K562 (cell line): ENCODE results near the gene RNH1. TPM values are rescaled to one million over a fixed set of nuclear protein-coding genes. Genes with fewer than 3 reads are reported as not detected.
A peak's percentile ranks its signal among the peaks of the same experiment; 100 is the strongest.

ENCODE experiments used
- C11orf30 ChIP-seq: fragments of 450-650 bp; IDR thresholded peaks from 2 replicates; pipeline ENCODE4 v1.6.1; 2016; ENCODE audit warnings: low read depth, mild to moderate bottlenecking
- CSDE1 ChIP-seq, 2 experiments: fragments of 450-650 bp; IDR thresholded peaks; 2 replicates each; pipeline ENCODE4 v1.6.1; 2016; ENCODE audit warnings: mild to moderate bottlenecking in 1 of 2
- CXXC5 ChIP-seq: fragments of 250-450 bp; sonication (Bioruptor Pico); IDR thresholded peaks from 2 replicates; pipeline ENCODE4 v1.8.0; 2022; ENCODE audit warnings: inconsistent platforms, mild to moderate bottlenecking, moderate library complexity
- EP400 ChIP-seq: fragments of 450-650 bp; IDR thresholded peaks from 2 replicates; pipeline ENCODE4 v1.6.1; 2017; ENCODE audit warnings: antibody characterized with exemption, mild to moderate bottlenecking, moderate library complexity
- MCM3 ChIP-seq: fragments of 450-650 bp; IDR thresholded peaks from 2 replicates; pipeline ENCODE4 v1.6.1; 2016
- NONO ChIP-seq, 2 experiments: fragments of 200-400 bp in 1 of 2; fragments of 450-650 bp in 1 of 2; formaldehyde crosslinking in 1 of 2; IDR thresholded peaks; 2 replicates each; pipeline ENCODE4 v1.6.1; 2017; ENCODE audit warnings: low read depth in 2 of 2, mild to moderate bottlenecking in 2 of 2, moderate library complexity in 2 of 2, low read length in 1 of 2
- REST ChIP-seq, 2 experiments: fragments of 450-650 bp; formaldehyde crosslinking in 1 of 2; IDR thresholded peaks; 2 replicates each; pipeline versions ENCODE4 v1.4.0 to v1.6.1; 2014 to 2020; ENCODE audit warnings: mild to moderate bottlenecking in 2 of 2, borderline replicate concordance in 1 of 2, low read depth in 1 of 2
- SIN3B ChIP-seq: fragments of 450-650 bp; IDR thresholded peaks from 2 replicates; pipeline ENCODE4 v1.6.1; 2017; ENCODE audit warnings: low read depth, mild to moderate bottlenecking, moderate library complexity
- ZBTB7A ChIP-seq: IDR thresholded peaks from 2 replicates; pipeline ENCODE4 v1.6.1; 2011; ENCODE audit warnings: low read depth, mild to moderate bottlenecking, low read length, moderate library complexity, borderline replicate concordance; ENCODE audit not compliant: control insufficient read depth
- polyA plus RNA-seq, 8 experiments: library from polyadenylated mRNA; depleted of rRNA in 4 of 8; stranded (reverse) in 5 of 8; unstranded in 3 of 8; fragments of >200 nt; fragmentation: Nextera tagmentation in 2 of 8; fragmentation: Illumina TruSeq in 1 of 8; extraction: Ambion mirVana in 2 of 8; extraction: Trizol in 1 of 8; gene quantifications; 2 replicates each; pipeline versions ENCODE4 v1.2.1 to v1.2.3, GENCODE V29; 2011 to 2014; ENCODE audit warnings: inconsistent platforms in 1 of 8, missing spikeins in 1 of 8
- total RNA-seq, 7 experiments: library from RNA; depleted of rRNA in 6 of 7; stranded (reverse); fragments of >200 nt in 6 of 7; fragmentation: Illumina TruSeq in 2 of 7; extraction: Trizol in 2 of 7; gene quantifications; 2 replicates each; pipeline versions ENCODE4 v1.2.1 to v1.2.3, GENCODE V29; 2011 to 2021; ENCODE audit warnings: low replicate concordance in 1 of 7
- TF ChIP-seq, protein P1 (sequence below): sonication (generic); formaldehyde crosslinking; IDR thresholded peaks from 2 replicates; pipeline ENCODE4 v1.8.1; 2023; ENCODE audit warnings: missing genetic modification reagents, mild to moderate bottlenecking, borderline replicate concordance

Gene RNH1
- total and polyA plus RNA-seq, 9 of the 15 experiments (the other 6 are each of a cell fraction or from before 2014, with no cell fraction given): 2.5 to 160 (median 44.3) TPM

DNA sequence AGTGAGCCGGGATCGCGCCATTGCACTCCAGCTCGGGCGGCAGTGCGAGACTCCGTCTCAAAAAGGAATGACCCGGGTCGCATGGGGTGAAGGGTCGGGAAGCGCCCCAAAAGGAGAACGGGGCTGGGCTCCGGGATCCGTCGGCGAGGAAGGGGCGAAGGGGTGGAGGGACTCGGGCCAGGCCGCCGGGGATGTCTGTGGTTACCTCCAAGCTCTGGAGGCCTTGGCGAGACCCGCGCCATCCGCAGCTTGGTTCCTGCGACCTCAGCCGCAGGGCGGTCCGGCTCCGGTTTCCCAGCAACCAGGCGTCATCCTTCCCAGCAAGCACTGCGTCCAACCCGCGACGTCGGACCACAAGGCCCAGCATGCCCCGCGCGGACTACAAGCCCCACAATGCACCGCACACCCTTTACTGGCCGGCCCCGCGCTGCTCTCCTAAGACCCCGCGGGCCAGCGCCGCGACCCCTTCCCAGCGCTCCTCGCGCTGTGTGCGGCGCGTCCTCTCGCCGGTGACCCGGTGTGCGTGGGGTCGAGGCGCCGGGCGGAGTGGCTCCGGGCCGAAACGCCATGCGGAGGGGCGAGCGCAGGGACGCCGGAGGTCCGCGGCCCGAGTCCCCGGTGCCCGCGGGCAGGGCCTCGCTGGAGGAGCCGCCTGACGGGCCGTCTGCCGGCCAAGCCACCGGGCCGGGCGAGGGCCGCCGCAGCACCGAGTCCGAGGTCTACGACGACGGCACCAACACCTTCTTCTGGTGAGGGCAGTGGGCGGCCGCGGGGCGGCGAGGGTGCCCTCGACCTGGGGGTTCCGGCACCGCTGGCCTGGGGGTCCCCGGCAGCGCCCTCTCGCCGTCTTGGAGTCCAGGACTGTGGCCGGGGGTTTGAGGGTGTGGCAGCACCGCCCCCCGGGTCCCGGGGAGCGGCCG, 56.9 kb downstream of the RNH1 start, which contains the start of gene PTDSS2 (continued):
- TF ChIP-seq REST (IDR thresholded peaks at IDR 0.05; ENCODE audit: borderline replicate concordance) (no peak), REST (CRISPR knock-in tag; IDR thresholded peaks at IDR 0.05; ENCODE audit: low read depth) (peak; percentile 68; the same call in 1 of the 2 replicates), ZBTB7A (peak; percentile 96), SIN3B (peak; percentile 78), CXXC5 (peak; percentile 54), C11orf30 (peak; percentile 9; the same call in 1 of the 2 replicates), NONO (IDR thresholded peaks at IDR 0.05; ENCODE audit: low read depth in 2 of 2, low read length in 1 of 2) (peak in 1 of 2 experiments; percentile 72; a peak in 1 of 4 replicates), CSDE1 (IDR thresholded peaks at IDR 0.05) (no peak), EP400 (peak; percentile 45; the same call in 1 of the 2 replicates), MCM3 (no peak)
- TF ChIP-seq, protein P1, sequence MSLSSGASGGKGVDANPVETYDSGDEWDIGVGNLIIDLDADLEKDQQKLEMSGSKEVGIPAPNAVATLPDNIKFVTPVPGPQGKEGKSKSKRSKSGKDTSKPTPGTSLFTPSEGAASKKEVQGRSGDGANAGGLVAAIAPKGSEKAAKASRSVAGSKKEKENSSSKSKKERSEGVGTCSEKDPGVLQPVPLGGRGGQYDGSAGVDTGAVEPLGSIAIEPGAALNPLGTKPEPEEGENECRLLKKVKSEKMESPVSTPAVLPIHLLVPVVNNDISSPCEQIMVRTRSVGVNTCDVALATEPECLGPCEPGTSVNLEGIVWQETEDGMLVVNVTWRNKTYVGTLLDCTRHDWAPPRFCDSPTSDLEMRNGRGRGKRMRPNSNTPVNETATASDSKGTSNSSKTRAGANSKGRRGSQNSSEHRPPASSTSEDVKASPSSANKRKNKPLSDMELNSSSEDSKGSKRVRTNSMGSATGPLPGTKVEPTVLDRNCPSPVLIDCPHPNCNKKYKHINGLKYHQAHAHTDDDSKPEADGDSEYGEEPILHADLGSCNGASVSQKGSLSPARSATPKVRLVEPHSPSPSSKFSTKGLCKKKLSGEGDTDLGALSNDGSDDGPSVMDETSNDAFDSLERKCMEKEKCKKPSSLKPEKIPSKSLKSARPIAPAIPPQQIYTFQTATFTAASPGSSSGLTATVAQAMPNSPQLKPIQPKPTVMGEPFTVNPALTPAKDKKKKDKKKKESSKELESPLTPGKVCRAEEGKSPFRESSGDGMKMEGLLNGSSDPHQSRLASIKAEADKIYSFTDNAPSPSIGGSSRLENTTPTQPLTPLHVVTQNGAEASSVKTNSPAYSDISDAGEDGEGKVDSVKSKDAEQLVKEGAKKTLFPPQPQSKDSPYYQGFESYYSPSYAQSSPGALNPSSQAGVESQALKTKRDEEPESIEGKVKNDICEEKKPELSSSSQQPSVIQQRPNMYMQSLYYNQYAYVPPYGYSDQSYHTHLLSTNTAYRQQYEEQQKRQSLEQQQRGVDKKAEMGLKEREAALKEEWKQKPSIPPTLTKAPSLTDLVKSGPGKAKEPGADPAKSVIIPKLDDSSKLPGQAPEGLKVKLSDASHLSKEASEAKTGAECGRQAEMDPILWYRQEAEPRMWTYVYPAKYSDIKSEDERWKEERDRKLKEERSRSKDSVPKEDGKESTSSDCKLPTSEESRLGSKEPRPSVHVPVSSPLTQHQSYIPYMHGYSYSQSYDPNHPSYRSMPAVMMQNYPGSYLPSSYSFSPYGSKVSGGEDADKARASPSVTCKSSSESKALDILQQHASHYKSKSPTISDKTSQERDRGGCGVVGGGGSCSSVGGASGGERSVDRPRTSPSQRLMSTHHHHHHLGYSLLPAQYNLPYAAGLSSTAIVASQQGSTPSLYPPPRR (CRISPR knock-in tag): peak; percentile 67; the same call in 1 of the 2 replicates
